Pancreas (tissue), 10 donors: ENCODE measurements around the gene FAAP100. TPM values are rescaled to one million over a fixed set of nuclear protein-coding genes. Genes with fewer than 3 reads are reported as not detected.
A peak's percentile ranks its signal among the peaks of the same experiment; 100 is the strongest.

Experiments
- ATAC-seq, 4 donors: fragments of 200-7000 bp; cut with Tn5 transposase; one replicate each; pipeline versions ENCODE4 v1.8.0 to v1.9.1; 2020; ENCODE audit warnings: mild to moderate bottlenecking in 4 of 4, moderate library complexity in 4 of 4
- DNase-seq, 6 donors: peaks; one replicate each; pipeline ENCODE4 v3.0.0-alpha.2; 2020
- FAIRE-seq: peaks from 2 replicates; lab custom pipeline; 2012; peaks lifted over from hg19 to GRCh38; lab: Jason Lieb, UNC
- H3K27ac ChIP-seq, 4 donors: fragments of 200-600 bp; sonication (generic); 1 replicate in 3 of 4; 2 replicates in 1 of 4; pipeline versions ENCODE4 v1.5.0 to v1.8.0; 2020
- H3K27me3 ChIP-seq, 4 donors: fragments of 200-600 bp; one replicate each; pipeline ENCODE4 v1.8.0; 2021
- H3K36me3 ChIP-seq, 3 donors: fragments of 200-600 bp; sonication (generic) in 1 of 3; one replicate each; pipeline versions ENCODE4 v1.5.0 to v1.8.0; 2020 to 2021
- H3K4me1 ChIP-seq, 3 donors: fragments of 200-600 bp; one replicate each; pipeline ENCODE4 v1.8.0; 2021
- H3K4me3 ChIP-seq, 4 donors: fragments of 200-600 bp; sonication (generic) in 2 of 4; one replicate each; pipeline versions ENCODE4 v1.5.0 to v1.8.0; 2020 to 2021
- H3K9me3 ChIP-seq, 4 donors: fragments of 200-600 bp; one replicate each; pipeline ENCODE4 v1.8.0; 2021
- CTCF ChIP-seq, 4 donors: fragments of 200-600 bp; sonication (generic) in 3 of 4; IDR thresholded peaks; one replicate each; pipeline versions ENCODE4 v1.5.0 to v1.8.0; 2021; ENCODE audit warnings: antibody characterized with exemption in 4 of 4
- WGBS, 2 donors: extraction: QIAGEN DNeasy Blood & Tissue Kit; methylation state at CpG; one replicate each; pipeline ENCODE4 v1.1.7; 2013; 5-methylcytosine and 5-hydroxymethylcytosine counted together
- intact Hi-C, 3 donors: fragments of 100-400 bp; cut with DNase I; formaldehyde crosslinking; loops; one replicate each; pipeline versions ENCODE4 v1.11.1 to v1.14.2; 2022
- polyA plus RNA-seq, 2 donors: library from polyadenylated mRNA; stranded (reverse); fragments of 200-250 nt; gene quantifications; one replicate each; pipeline ENCODE4 v1.2.3, GENCODE V29; 2013
- total RNA-seq, 6 donors: library from RNA; stranded (reverse); fragmentation: NEBNext Ultra II Directional in 4 of 6; extraction: Animal tissue kit (Norgen Biotek cat#: 25700) in 4 of 6; gene quantifications; one replicate each; pipeline versions ENCODE4 v1.2.1 to v1.2.4, GENCODE V29; 2021 to 2023
- donor health status: healthy with polysubstance abuse.
- donor health status: DM: no; HTN: no; CAD: no; lungs with moderate emphysema.
- donor health status: DM: no; HTN: no; CAD: no.
- donor health status: control.
- donor health status: control.
- donor health status: Bipolar disorder and iron deficiency.
- donor health status: DM: yes; HTN: yes; CAD: no.
- donor health status: DM: no; HTN: no; CAD: no.
- donor health status: DM: no; HTN: no; CAD: no.
- donor health status: DM: yes; HTN: yes; CAD: no.

Gene FAAP100
- total RNA-seq (10 to 100 TPM in 5 of 6 donors, 1 to 10 TPM in 1; 9.4 to 17.5 (median 12.2) TPM), polyA plus RNA-seq (10 to 100 TPM; 40.0 to 66.0 TPM)

- H3K4me3 ChIP-seq = peak within 1 kb of the TSS; percentile 89 to 99 (median 94)
- no peaks in the 10 kb centered on the region for H3K9me3 ChIP-seq
- TF ChIP-seq CTCF (IDR thresholded peaks at IDR 0.05) = no peak
- H3K36me3 ChIP-seq = no peaks in the 10 kb centered on the region
- H3K27ac ChIP-seq = peak within 1 kb of the TSS; percentile 36 to 81 (median 72)
- no peaks in the 10 kb centered on the region for H3K27me3 ChIP-seq
- intact Hi-C loops = no loop called here
- WGBS, 2 donors = 0% methylated on average over 46 to 85 of the region's 85 CpGs
- ATAC-seq (peak; percentile 75 to 86 (median 82)), DNase-seq (peak; percentile 75 to 93 (median 84)), FAIRE-seq (no peak)
- H3K4me1 ChIP-seq = peaks cover 0 to 12% (median 6%) of the 10 kb centered on the region in 3 donors
Observed at GRCh38 chr17:81552244-81553017, at the start of gene FAAP100. FAAP100 (minus strand) TSS chr17:81552353; CDS start chr17:81552330, 23 bp downstream.

GRCh38 chr17:81601525-81602120 is 49.5 kb upstream of the FAAP100 start:
- 33 to 36% methylated on average over 9 of the region's 9 CpGs for WGBS, 2 donors
- FAIRE-seq (no peak), DNase-seq (peak in 2 of 6 donors; percentile 18 to 51), ATAC-seq (peak; percentile 88 to 97 (median 94))
- Histone ChIP-seq H3K36me3 (peaks cover 0 to 32% (median 0%) of the 10 kb centered on the region in 3 donors), H3K4me3 (no peak overlapping the region), H3K27ac (no peak overlapping the region), H3K4me1 (no peaks in the 10 kb centered on the region), H3K9me3 (no peaks in the 10 kb centered on the region), H3K27me3 (no peaks in the 10 kb centered on the region)
- TF ChIP-seq CTCF (IDR thresholded peaks at IDR 0.05) = peak; percentile 69 to 79 (median 76)
- intact Hi-C loops = loop anchor here in 2 of 3 donors (10.0 kb wide), 1 partner anchor 347 kb away; no protein-coding TSS in a partner anchor

- DNase-seq (no peak), FAIRE-seq (no peak), ATAC-seq (no peak)
- Histone ChIP-seq H3K27me3 (no peaks in the 10 kb centered on the region), H3K36me3 (peaks cover 0 to 30% (median 5%) of the 10 kb centered on the region in 3 donors), H3K9me3 (no peaks in the 10 kb centered on the region), H3K27ac (no peak overlapping the region), H3K4me3 (no peak overlapping the region), H3K4me1 (no peaks in the 10 kb centered on the region)
- TF ChIP-seq CTCF (IDR thresholded peaks at IDR 0.05) = no peak
- intact Hi-C loops = loop anchor here in 2 of 3 donors (10.0 kb wide), 1 partner anchor 345 kb away; no protein-coding TSS in a partner anchor
- 54 to 74% methylated on average over 10 of the region's 10 CpGs for WGBS, 2 donors
Observed at GRCh38 chr17:81599719-81600486, 47.8 kb upstream of the FAAP100 start.

- no peak overlapping the region for H3K27ac ChIP-seq
- FAIRE-seq = no peak
- no peak for DNase-seq
- ATAC-seq = no peak
- 94 to 97% methylated on average over 11 of the region's 11 CpGs for WGBS, 2 donors
- no peak for TF ChIP-seq CTCF (IDR thresholded peaks at IDR 0.05)
- H3K27me3 ChIP-seq = no peaks in the 10 kb centered on the region
- H3K36me3 ChIP-seq = peaks cover 0 to 32% (median 24%) of the 10 kb centered on the region in 3 donors
- no peak overlapping the region for H3K4me3 ChIP-seq
- no peaks in the 10 kb centered on the region for H3K4me1 ChIP-seq
- intact Hi-C loops = no loop called here
- no peaks in the 10 kb centered on the region for H3K9me3 ChIP-seq
Observed at GRCh38 chr17:81593105-81593871, 41.1 kb upstream of the FAAP100 start.
